ENCODE measurements around the gene COL18A1. TPM values are rescaled to one million over a fixed set of nuclear protein-coding genes. Genes with fewer than 3 reads are reported as not detected.

The COL18A1 gene
- polyA plus RNA-seq, 3 donors, result 0.80 to 4.1 (median 1.1) TPM

GRCh38 chr21:45356251-45356650 is 48.7 kb upstream of the COL18A1 start:
- H3K9me3 Mint-ChIP-seq, result peaks cover 0 to 1% (median 0%) of the 10 kb centered on the region in 7 donors
- H3K4me3 Mint-ChIP-seq, result no peak overlapping the region
- peaks cover 0 to 6% of the 10 kb centered on the region in 2 donors for H3K27me3 ChIP-seq (ENCODE audit: control insufficient read depth in 2 of 2, insufficient read depth in 2 of 2, low read length in 2 of 2)
- H3K4me2 ChIP-seq (replicated peaks; ENCODE audit: extremely low read depth, low read length, poor library complexity, severe bottlenecking), result no peak overlapping the region
- no peaks in the 10 kb centered on the region for H3K9me3 ChIP-seq (replicated peaks in 1 of 2; ENCODE audit: control insufficient read depth in 1 of 2, insufficient read depth in 1 of 2, low read length in 2 of 2)
- peaks cover 4% of the 10 kb centered on the region for H3K4me1 Mint-ChIP-seq
- TF ChIP-seq, protein P1, sequence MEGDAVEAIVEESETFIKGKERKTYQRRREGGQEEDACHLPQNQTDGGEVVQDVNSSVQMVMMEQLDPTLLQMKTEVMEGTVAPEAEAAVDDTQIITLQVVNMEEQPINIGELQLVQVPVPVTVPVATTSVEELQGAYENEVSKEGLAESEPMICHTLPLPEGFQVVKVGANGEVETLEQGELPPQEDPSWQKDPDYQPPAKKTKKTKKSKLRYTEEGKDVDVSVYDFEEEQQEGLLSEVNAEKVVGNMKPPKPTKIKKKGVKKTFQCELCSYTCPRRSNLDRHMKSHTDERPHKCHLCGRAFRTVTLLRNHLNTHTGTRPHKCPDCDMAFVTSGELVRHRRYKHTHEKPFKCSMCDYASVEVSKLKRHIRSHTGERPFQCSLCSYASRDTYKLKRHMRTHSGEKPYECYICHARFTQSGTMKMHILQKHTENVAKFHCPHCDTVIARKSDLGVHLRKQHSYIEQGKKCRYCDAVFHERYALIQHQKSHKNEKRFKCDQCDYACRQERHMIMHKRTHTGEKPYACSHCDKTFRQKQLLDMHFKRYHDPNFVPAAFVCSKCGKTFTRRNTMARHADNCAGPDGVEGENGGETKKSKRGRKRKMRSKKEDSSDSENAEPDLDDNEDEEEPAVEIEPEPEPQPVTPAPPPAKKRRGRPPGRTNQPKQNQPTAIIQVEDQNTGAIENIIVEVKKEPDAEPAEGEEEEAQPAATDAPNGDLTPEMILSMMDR (IDR thresholded peaks at IDR 0.05), result no peak
- no peak overlapping the region for H3K9ac ChIP-seq (ENCODE audit: insufficient read depth, low read length, poor library complexity, severe bottlenecking)
- 95% methylated on average over 6 of the region's 10 CpGs for WGBS (ENCODE audit: insufficient coverage)
- H3K27me3 Mint-ChIP-seq (ENCODE audit: low read depth in 3 of 3), result peaks cover 16 to 34% (median 27%) of the 10 kb centered on the region in 3 donors
- no peak overlapping the region for H3K27ac ChIP-seq (ENCODE audit: low read depth in 1 of 2, low read length in 2 of 2)
- H3K36me3 ChIP-seq (replicated peaks in 1 of 2; ENCODE audit: control insufficient read depth in 1 of 2, insufficient read depth in 2 of 2, low read length in 2 of 2), result no peaks in the 10 kb centered on the region
- no peaks in the 10 kb centered on the region for H3K79me2 ChIP-seq (ENCODE audit: insufficient read depth, low read length)
- no peak overlapping the region for H3K4me3 ChIP-seq (replicated peaks in 1 of 3; ENCODE audit: low read depth in 2 of 3, low read length in 3 of 3)
- H3K4me1 ChIP-seq (ENCODE audit: control insufficient read depth in 1 of 2, insufficient read depth in 2 of 2, low read length in 2 of 2), result no peaks in the 10 kb centered on the region
- DNase-seq, result no peak
- H2AFZ ChIP-seq (ENCODE audit: insufficient read depth, low read depth, low read length, poor library complexity, severe bottlenecking), result no peak overlapping the region
- H3K36me3 Mint-ChIP-seq, result no peaks in the 10 kb centered on the region
- intact Hi-C loops (cut with micrococcal nuclease), result no loop called here
- H4K20me1 ChIP-seq (ENCODE audit: insufficient read depth, low read length), result no peaks in the 10 kb centered on the region
- no peak overlapping the region for H3K27ac Mint-ChIP-seq

- Mint-ChIP-seq H3K9me3 (peaks cover 0 to 1% (median 0%) of the 10 kb centered on the region in 7 donors), H3K27ac (no peak overlapping the region), H3K4me1 (peaks cover 4% of the 10 kb centered on the region), H3K36me3 (no peaks in the 10 kb centered on the region), H3K4me3 (no peak overlapping the region), H3K27me3 (ENCODE audit: low read depth in 3 of 3) (peaks cover 16 to 34% (median 27%) of the 10 kb centered on the region in 3 donors)
- no peaks in the 10 kb centered on the region for H4K20me1 ChIP-seq (ENCODE audit: insufficient read depth, low read length)
- WGBS (ENCODE audit: insufficient coverage), result 83% methylated on average over 15 of the region's 20 CpGs
- H3K79me2 ChIP-seq (ENCODE audit: insufficient read depth, low read length), result no peaks in the 10 kb centered on the region
- no peak overlapping the region for H3K4me3 ChIP-seq (replicated peaks in 1 of 3; ENCODE audit: low read depth in 2 of 3, low read length in 3 of 3)
- H3K27ac ChIP-seq (ENCODE audit: low read depth in 1 of 2, low read length in 2 of 2), result no peak overlapping the region
- peaks cover 0 to 6% of the 10 kb centered on the region in 2 donors for H3K27me3 ChIP-seq (ENCODE audit: control insufficient read depth in 2 of 2, insufficient read depth in 2 of 2, low read length in 2 of 2)
- H3K9me3 ChIP-seq (replicated peaks in 1 of 2; ENCODE audit: control insufficient read depth in 1 of 2, insufficient read depth in 1 of 2, low read length in 2 of 2), result no peaks in the 10 kb centered on the region
- DNase-seq, result no peak
- no peaks in the 10 kb centered on the region for H3K4me1 ChIP-seq (ENCODE audit: control insufficient read depth in 1 of 2, insufficient read depth in 2 of 2, low read length in 2 of 2)
- H3K4me2 ChIP-seq (replicated peaks; ENCODE audit: extremely low read depth, low read length, poor library complexity, severe bottlenecking), result no peak overlapping the region
- H3K9ac ChIP-seq (ENCODE audit: insufficient read depth, low read length, poor library complexity, severe bottlenecking), result no peak overlapping the region
- TF ChIP-seq, protein P1 (IDR thresholded peaks at IDR 0.05), result no peak
- H3K36me3 ChIP-seq (replicated peaks in 1 of 2; ENCODE audit: control insufficient read depth in 1 of 2, insufficient read depth in 2 of 2, low read length in 2 of 2), result no peaks in the 10 kb centered on the region
- intact Hi-C loops (cut with micrococcal nuclease), result no loop called here
- no peak overlapping the region for H2AFZ ChIP-seq (ENCODE audit: insufficient read depth, low read depth, low read length, poor library complexity, severe bottlenecking)
Observed at GRCh38 chr21:45356653-45357435, 48.1 kb upstream of the COL18A1 start.

Measured in CD14-positive monocyte (primary cell).